ENCODE data around the gene ZMYND11.

GRCh38 chr10:224571-224970 lies 89.3 kb downstream of the ZMYND11 start:
- no peak for TF ChIP-seq CTCF (optimal IDR thresholded peaks at IDR 0.05 in 1 of 3, IDR thresholded peaks at IDR 0.05 in 1 of 3, conservative IDR thresholded peaks at IDR 0.05 in 1 of 3; ENCODE audit: extremely low read depth in 1 of 3, insufficient read depth in 2 of 3, low read length in 3 of 3)
- TF ChIP-seq EZH2 (IDR thresholded peaks at IDR 0.05; ENCODE audit: low read length), result no peak

Measured in keratinocyte (primary cell).